Measurements from ENCODE around the gene DNM1L.

- TF ChIP-seq CTCF (conservative IDR thresholded peaks at IDR 0.05) (no peak), EZH2 (IDR thresholded peaks at IDR 0.05; ENCODE audit: low read depth) (no peak)
These were observed 58.6 kb downstream of the DNM1L start for GRCh38 chr12:32737715-32738114.

Data from PC-9 (cell line).